Body of pancreas (tissue), 4 donors: Measurements from ENCODE around the gene ARL6IP4. TPM values are rescaled to one million over a fixed set of nuclear protein-coding genes. Genes with fewer than 3 reads are reported as not detected.

Source experiments
- ATAC-seq: fragments of 150-250 bp; one replicate; pipeline ENCODE4 v1.9.1; 2016
- DNase-seq, 4 donors: peaks; one replicate each; pipeline ENCODE4 v3.0.0-alpha.2; 2019
- H3K27ac ChIP-seq, 4 donors: fragments of 200-600 bp; sonication (generic); 1 replicate in 3 of 4; 2 replicates in 1 of 4; pipeline versions ENCODE4 v1.5.1 to v1.6.1; 2016 to 2019; ENCODE audit warnings: mild to moderate bottlenecking in 1 of 4, mixed read lengths in 1 of 4, moderate library complexity in 1 of 4
- H3K27me3 ChIP-seq, 2 donors: fragments of 200-600 bp; sonication (generic); one replicate each; pipeline ENCODE4 v1.6.0; 2016; ENCODE audit warnings: mild to moderate bottlenecking in 1 of 2
- H3K36me3 ChIP-seq, 2 donors: fragments of 200-600 bp; sonication (generic); replicated peaks in 1 of 2; 2 replicates each; pipeline ENCODE4 v1.5.1; 2016; ENCODE audit warnings: low read depth in 2 of 2; ENCODE audit not compliant: insufficient read depth in 1 of 2
- H3K4me1 ChIP-seq: fragments of 200-600 bp; sonication (generic); one replicate; pipeline ENCODE4 v1.6.0; 2016
- H3K4me3 ChIP-seq, 2 donors: fragments of 200-600 bp; sonication (generic); 1 replicate in 1 of 2; 2 replicates in 1 of 2; pipeline ENCODE4 v1.5.1; 2016 to 2019
- H3K9me3 ChIP-seq, 3 donors: fragments of 200-600 bp; sonication (generic); 1 replicate in 2 of 3; 2 replicates in 1 of 3; pipeline ENCODE4 v1.5.1; 2016
- CTCF ChIP-seq, 7 experiments: fragments of 450-650 bp in 4 of 7; fragments of 200-600 bp in 3 of 7; sonication (generic) in 3 of 7; IDR thresholded peaks; one replicate each; pipeline ENCODE4 v1.5.1; 2016 to 2019; ENCODE audit warnings: antibody characterized with exemption in 7 of 7
- POLR2A ChIP-seq, 3 donors: fragments of 450-650 bp; IDR thresholded peaks; one replicate each; pipeline ENCODE4 v1.6.1; 2016; ENCODE audit warnings: antibody characterized with exemption in 3 of 3, mild to moderate bottlenecking in 2 of 3
- WGBS, 2 donors: methylation state at CpG; one replicate each; pipeline ENCODE4 v1.1.5; 2017; 5-methylcytosine and 5-hydroxymethylcytosine counted together
- intact Hi-C: fragments of 100-400 bp; cut with DNase I; formaldehyde crosslinking; loops from one replicate; pipeline ENCODE4 v1.15.1; 2023
- total RNA-seq, 2 donors: library from RNA; depleted of rRNA; stranded (reverse); fragments of >200 nt; gene quantifications; one replicate each; pipeline ENCODE4 v1.1.0, GENCODE V29; 2016

The ARL6IP4 gene
- total RNA-seq, 2 donors from 2014 or later, result 215 to 237 TPM

GRCh38 chr12:122977153-122977552 lies 3.3 kb upstream of the ARL6IP4 start:
- intact Hi-C loops, result no loop called here
- no peak for ATAC-seq
- no peaks in the 10 kb centered on the region for H3K9me3 ChIP-seq
- H3K4me3 ChIP-seq, result no peak overlapping the region
- TF ChIP-seq POLR2A (IDR thresholded peaks at IDR 0.05), result no peak
- no peak for TF ChIP-seq CTCF (IDR thresholded peaks at IDR 0.05)
- H3K27ac ChIP-seq, result peak overlapping the region in 2 of 4 donors; percentile 98 to 100
- no peaks in the 10 kb centered on the region for H3K27me3 ChIP-seq
- H3K36me3 ChIP-seq, result no peaks in the 10 kb centered on the region
- no peak for DNase-seq
- peaks cover 66% of the 10 kb centered on the region for H3K4me1 ChIP-seq
- WGBS, 2 donors, result 70 to 74% methylated on average over 3 to 6 of the region's 6 CpGs

GRCh38 chr12:122977655-122978392 lies 2.7 kb upstream of the ARL6IP4 start:
- intact Hi-C loops, result no loop called here
- peaks cover 73% of the 10 kb centered on the region for H3K4me1 ChIP-seq
- WGBS, 2 donors, result 59 to 70% methylated on average over 8 to 9 of the region's 9 CpGs

GRCh38 chr12:122978507-122978955 lies 1.9 kb upstream of the ARL6IP4 start:
- WGBS, 2 donors, result 82% methylated on average over 21 of the region's 21 CpGs; no CpG with 5 or more reads in 1 of the 2 donors
- no peaks in the 10 kb centered on the region for H3K36me3 ChIP-seq
- H3K27me3 ChIP-seq, result no peaks in the 10 kb centered on the region
- DNase-seq (no peak), ATAC-seq (no peak)
- peaks cover 79% of the 10 kb centered on the region for H3K4me1 ChIP-seq
- TF ChIP-seq CTCF (IDR thresholded peaks at IDR 0.05) (no peak), POLR2A (IDR thresholded peaks at IDR 0.05) (peak in 1 of 3 donors; percentile 5)
- no peaks in the 10 kb centered on the region for H3K9me3 ChIP-seq
- H3K4me3 ChIP-seq, result no peak overlapping the region
- no peak overlapping the region for H3K27ac ChIP-seq
- intact Hi-C loops, result no loop called here

More at GRCh38 chr12:122977655-122978392, 2.7 kb upstream of the ARL6IP4 start:
- H3K27ac ChIP-seq, result no peak overlapping the region
- ATAC-seq (no peak), DNase-seq (no peak)
- H3K4me3 ChIP-seq, result no peak overlapping the region
- no peaks in the 10 kb centered on the region for H3K9me3 ChIP-seq
- TF ChIP-seq CTCF (IDR thresholded peaks at IDR 0.05), result no peak
- TF ChIP-seq POLR2A (IDR thresholded peaks at IDR 0.05), result no peak
- H3K36me3 ChIP-seq, result no peaks in the 10 kb centered on the region
- no peaks in the 10 kb centered on the region for H3K27me3 ChIP-seq

GRCh38 chr12:122979001-122979907 lies 1.2 kb upstream of the ARL6IP4 start:
- no peak for TF ChIP-seq POLR2A (IDR thresholded peaks at IDR 0.05)
- no peak for DNase-seq
- no peaks in the 10 kb centered on the region for H3K9me3 ChIP-seq
- WGBS, 2 donors, result 56 to 64% methylated on average over 18 to 28 of the region's 28 CpGs
- H3K4me3 ChIP-seq, result peak overlapping the region in 1 of 2 donors; percentile 84
- no peak for ATAC-seq
- intact Hi-C loops, result no loop called here
- H3K4me1 ChIP-seq, result peaks cover 80% of the 10 kb centered on the region
- no peaks in the 10 kb centered on the region for H3K27me3 ChIP-seq
- H3K27ac ChIP-seq, result peak overlapping the region in 3 of 4 donors; percentile 49 to 86 (median 82)
- H3K36me3 ChIP-seq, result no peaks in the 10 kb centered on the region

- Histone ChIP-seq H3K27ac (peak overlapping the region; percentile 40 to 86 (median 66)), H3K4me3 (peak overlapping the region in 1 of 2 donors; percentile 84), H3K36me3 (no peaks in the 10 kb centered on the region), H3K9me3 (no peaks in the 10 kb centered on the region), H3K27me3 (no peaks in the 10 kb centered on the region), H3K4me1 (peaks cover 86% of the 10 kb centered on the region)
- intact Hi-C loops, result no loop called here
- no peak for DNase-seq
- WGBS, 2 donors, result 1 to 13% methylated on average over 6 to 7 of the region's 7 CpGs
- no peak for ATAC-seq
- TF ChIP-seq CTCF (IDR thresholded peaks at IDR 0.05) (no peak), POLR2A (IDR thresholded peaks at IDR 0.05) (no peak)
Measured at GRCh38 chr12:122979908-122980182, 636 bp upstream of the ARL6IP4 start.
